GM21381 (cell line): ENCODE results near the gene EFCAB11.

Experiments
- ATAC-seq: cut with Tn5 transposase; IDR thresholded peaks from one replicate; pipeline ENCODE4 v1.9.1; 2021; ENCODE audit warnings: mild to moderate bottlenecking, moderate library complexity; ENCODE audit not compliant: unreplicated experiment

EFCAB11 gene

GRCh38 chr14:89957791-89958190, 3.3 kb upstream of the EFCAB11 start:
- no peak for ATAC-seq

- no peak for ATAC-seq
These were observed 2.8 kb upstream of the EFCAB11 start for GRCh38 chr14:89957376-89957775.

GRCh38 chr14:89956661-89957009, 2.1 kb upstream of the EFCAB11 start:
- ATAC-seq: no peak

GRCh38 chr14:89955745-89956660, 1.5 kb upstream of the EFCAB11 start, which contains the start of gene TDP1:
TSS of gene TDP1 (plus strand) at chr14:89955927. CDS start at chr14:89963115, 7,188 bp downstream.
- peak; percentile 55 for ATAC-seq

GRCh38 chr14:89955022-89955744, 653 bp upstream of the EFCAB11 start:
- ATAC-seq: peak; percentile 11

GRCh38 chr14:89953602-89954001, 928 bp downstream of the EFCAB11 start:
- ATAC-seq: no peak

GRCh38 chr14:89952576-89952975, 2.0 kb downstream of the EFCAB11 start:
- no peak for ATAC-seq

GRCh38 chr14:89947344-89947743, 7.2 kb downstream of the EFCAB11 start:
- no peak for ATAC-seq

GRCh38 chr14:89941830-89942377, 12.6 kb downstream of the EFCAB11 start:
- no peak for ATAC-seq

- no peak for ATAC-seq
These were observed 17.8 kb downstream of the EFCAB11 start for GRCh38 chr14:89936654-89937185.

- no peak for ATAC-seq
These were observed 21.5 kb downstream of the EFCAB11 start for GRCh38 chr14:89933002-89933401.

- ATAC-seq: no peak
These were observed 27.2 kb downstream of the EFCAB11 start for GRCh38 chr14:89927186-89927865.

GRCh38 chr14:89926694-89927093, 27.8 kb downstream of the EFCAB11 start:
- no peak for ATAC-seq

- no peak for ATAC-seq
These were observed 30.3 kb downstream of the EFCAB11 start for GRCh38 chr14:89924268-89924667.

- ATAC-seq: no peak
These were observed 32.3 kb downstream of the EFCAB11 start for GRCh38 chr14:89922031-89922907.

GRCh38 chr14:89921346-89921745, 33.2 kb downstream of the EFCAB11 start:
- ATAC-seq: no peak

- no peak for ATAC-seq
These were observed 34.5 kb downstream of the EFCAB11 start for GRCh38 chr14:89920056-89920455.

- no peak for ATAC-seq
These were observed 35.8 kb downstream of the EFCAB11 start for GRCh38 chr14:89918721-89919120.

GRCh38 chr14:89915114-89915878, 39.2 kb downstream of the EFCAB11 start:
- ATAC-seq: no peak
